ENCODE measurements around the gene CARNS1. TPM values are rescaled to one million over a fixed set of nuclear protein-coding genes. Genes with fewer than 3 reads are reported as not detected.

CARNS1 gene
- total RNA-seq, 3 donors from 2014 or later (not counting 1 experiment from before 2014, with no cell fraction given), result 25.0 to 29.0 (median 25.0) TPM

GRCh38 chr11:67438158-67438902, 22.9 kb downstream of the CARNS1 start:
- peak overlapping the region; percentile 75 for H3K27ac ChIP-seq (ENCODE audit: low read length)
- DNase-seq, result peak; percentile 55 to 84

GRCh38 chr11:67439321-67440228, 24.1 kb downstream of the CARNS1 start:
- Mint-ChIP-seq H3K9me3 (no peaks in the 10 kb centered on the region), H3K27me3 (ENCODE audit: low read depth in 2 of 2) (no peaks in the 10 kb centered on the region), H3K27ac (peak overlapping the region; percentile 88 to 91), H3K4me1 (peaks cover 53 to 82% of the 10 kb centered on the region in 2 donors), H3K4me3 (peak overlapping the region; percentile 95), H3K36me3 (no peaks in the 10 kb centered on the region)
- ATAC-seq (no peak), DNase-seq (peak in 1 of 2 donors; percentile 62)
- no peak overlapping the region for H3K4me3 ChIP-seq (ENCODE audit: low read length)
- H3K36me3 ChIP-seq (ENCODE audit: control insufficient read depth, insufficient read depth, low read length), result peaks cover 13% of the 10 kb centered on the region
- no peaks in the 10 kb centered on the region for H3K9me3 ChIP-seq (ENCODE audit: control insufficient read depth, insufficient read depth, low read length)
- peaks cover 85% of the 10 kb centered on the region for H3K4me1 ChIP-seq (ENCODE audit: control insufficient read depth, insufficient read depth, low read length)
- H3K27ac ChIP-seq (ENCODE audit: low read length), result peak overlapping the region; percentile 75
- intact Hi-C loops (cut with micrococcal nuclease), result no loop called here
- no peak for TF ChIP-seq CTCF (IDR thresholded peaks at IDR 0.05)
- no peaks in the 10 kb centered on the region for H3K27me3 ChIP-seq (ENCODE audit: control insufficient read depth, insufficient read depth, low read length)
- 55% methylated on average over 31 of the region's 31 CpGs for WGBS (ENCODE audit: insufficient coverage)

More at GRCh38 chr11:67438158-67438902, 22.9 kb downstream of the CARNS1 start:
- Histone ChIP-seq H3K36me3 (ENCODE audit: control insufficient read depth, insufficient read depth, low read length) (peaks cover 18% of the 10 kb centered on the region), H3K4me3 (ENCODE audit: low read length) (peak overlapping the region; percentile 81), H3K9me3 (ENCODE audit: control insufficient read depth, insufficient read depth, low read length) (no peaks in the 10 kb centered on the region), H3K4me1 (ENCODE audit: control insufficient read depth, insufficient read depth, low read length) (peaks cover 87% of the 10 kb centered on the region), H3K27me3 (ENCODE audit: control insufficient read depth, insufficient read depth, low read length) (no peaks in the 10 kb centered on the region)
- Mint-ChIP-seq H3K36me3 (no peaks in the 10 kb centered on the region), H3K4me1 (peaks cover 59 to 84% of the 10 kb centered on the region in 2 donors), H3K27ac (peak overlapping the region; percentile 88 to 91), H3K27me3 (ENCODE audit: low read depth in 2 of 2) (no peaks in the 10 kb centered on the region), H3K4me3 (peak overlapping the region; percentile 95), H3K9me3 (no peaks in the 10 kb centered on the region)
- TF ChIP-seq CTCF (IDR thresholded peaks at IDR 0.05), result no peak
- ATAC-seq, result peak; percentile 43 to 61 (median 48)
- 46% methylated on average over 36 of the region's 41 CpGs for WGBS (ENCODE audit: insufficient coverage)
- intact Hi-C loops (cut with micrococcal nuclease), result no loop called here

- Mint-ChIP-seq H3K36me3 (no peaks in the 10 kb centered on the region), H3K4me1 (peaks cover 58 to 85% of the 10 kb centered on the region in 2 donors), H3K27ac (peak overlapping the region; percentile 88 to 91), H3K4me3 (peak overlapping the region; percentile 95), H3K27me3 (ENCODE audit: low read depth in 2 of 2) (no peaks in the 10 kb centered on the region), H3K9me3 (no peaks in the 10 kb centered on the region)
- peaks cover 4% of the 10 kb centered on the region for H3K36me3 ChIP-seq (ENCODE audit: control insufficient read depth, insufficient read depth, low read length)
- no peak overlapping the region for H3K4me3 ChIP-seq (ENCODE audit: low read length)
- intact Hi-C loops (cut with micrococcal nuclease), result no loop called here
- no peaks in the 10 kb centered on the region for H3K9me3 ChIP-seq (ENCODE audit: control insufficient read depth, insufficient read depth, low read length)
- 52% methylated on average over 17 of the region's 17 CpGs for WGBS (ENCODE audit: insufficient coverage)
- H3K27me3 ChIP-seq (ENCODE audit: control insufficient read depth, insufficient read depth, low read length), result no peaks in the 10 kb centered on the region
- no peak for TF ChIP-seq CTCF (IDR thresholded peaks at IDR 0.05)
- peaks cover 85% of the 10 kb centered on the region for H3K4me1 ChIP-seq (ENCODE audit: control insufficient read depth, insufficient read depth, low read length)
- peak in 1 of 2 donors; percentile 65 for DNase-seq
- ATAC-seq, result no peak
- H3K27ac ChIP-seq (ENCODE audit: low read length), result peak overlapping the region; percentile 75
Measured at GRCh38 chr11:67440229-67441097, 25.0 kb downstream of the CARNS1 start.
